K562 (cell line): Measurements from ENCODE around the gene SLC28A1.

Experiments used
- ATF3 ChIP-seq, 2 experiments: fragments of 450-650 bp in 1 of 2; sonication (generic) in 1 of 2; formaldehyde crosslinking in 1 of 2; IDR thresholded peaks in 1 of 2; conservative IDR thresholded peaks in 1 of 2; 2 replicates each; pipeline versions ENCODE4 v1.6.1 to v1.8.1; 2016 to 2023; ENCODE audit warnings: mild to moderate bottlenecking in 2 of 2, moderate library complexity in 2 of 2, inconsistent platforms in 1 of 2, missing genetic modification reagents in 1 of 2
- CTCF ChIP-seq, 3 experiments: IDR thresholded peaks in 2 of 3; conservative IDR thresholded peaks in 1 of 3; 2 replicates each; pipeline ENCODE4 v1.5.1; 2011 to 2012; ENCODE audit warnings: low read length in 3 of 3, mild to moderate bottlenecking in 3 of 3, control low read depth in 2 of 3, improper control_type of control experiment in 1 of 3, inconsistent platforms in 1 of 3, low read depth in 1 of 3, mixed read lengths in 1 of 3, moderate library complexity in 1 of 3; ENCODE audit not compliant: insufficient read depth in 2 of 3
- EGR1 ChIP-seq: fragments of 450-650 bp; conservative IDR thresholded peaks from 2 replicates; pipeline ENCODE4 v1.6.1; 2017; ENCODE audit warnings: mild to moderate bottlenecking
- GABPB1 ChIP-seq: sonication (generic); formaldehyde crosslinking; IDR thresholded peaks from 2 replicates; pipeline ENCODE4 v1.8.0; 2022; ENCODE audit warnings: mild to moderate bottlenecking, missing genetic modification reagents
- GMEB1 ChIP-seq: fragments of 250-450 bp; sonication (Bioruptor Pico); IDR thresholded peaks from 2 replicates; pipeline ENCODE4 v1.4.0; 2020; ENCODE audit warnings: mild to moderate bottlenecking
- LARP7 ChIP-seq: fragments of 450-650 bp; IDR thresholded peaks from 2 replicates; pipeline ENCODE4 v1.6.1; 2016
- MAX ChIP-seq: sonication (generic); formaldehyde crosslinking; IDR thresholded peaks from 2 replicates; pipeline ENCODE4 v1.9.0; 2022; ENCODE audit warnings: mild to moderate bottlenecking, missing genetic modification reagents
- NKRF ChIP-seq: fragments of 450-650 bp; IDR thresholded peaks from 2 replicates; pipeline ENCODE4 v1.6.1; 2016; ENCODE audit warnings: borderline replicate concordance
- PTTG1 ChIP-seq: fragments of 450-650 bp; IDR thresholded peaks from 2 replicates; pipeline ENCODE4 v1.6.1; 2016; ENCODE audit warnings: low read depth, mild to moderate bottlenecking, missing genetic modification characterization, missing compliant biosample characterization
- TCF7 ChIP-seq: sonication (generic); IDR thresholded peaks from 2 replicates; pipeline ENCODE4 v1.6.1; 2016; ENCODE audit warnings: antibody characterized with exemption, borderline replicate concordance
- TEAD1 ChIP-seq, 2 experiments: fragments of 450-650 bp in 1 of 2; sonication (generic) in 1 of 2; formaldehyde crosslinking; IDR thresholded peaks; 2 replicates each; pipeline versions ENCODE4 v1.4.0 to v1.8.0; 2020 to 2022; ENCODE audit warnings: mild to moderate bottlenecking in 2 of 2, missing genetic modification reagents in 1 of 2

GRCh38 chr15:84836844-84837243, 47.6 kb upstream of the SLC28A1 start:
- TF ChIP-seq ATF3 (IDR thresholded peaks at IDR 0.05) (no peak), ATF3 (CRISPR knock-in tag; conservative IDR thresholded peaks at IDR 0.05) (no peak), LARP7 (no peak), EGR1 (no peak), GMEB1 (CRISPR knock-in tag) (no peak), CTCF (IDR thresholded peaks at IDR 0.05 in 2 of 3, conservative IDR thresholded peaks at IDR 0.05 in 1 of 3; ENCODE audit: insufficient read depth in 2 of 3, low read depth in 1 of 3, low read length in 3 of 3) (no peak), PTTG1 (tag) (no peak), TEAD1 (CRISPR knock-in tag; IDR thresholded peaks at IDR 0.05) (no peak), GABPB1 (CRISPR knock-in tag) (no peak), MAX (CRISPR knock-in tag) (no peak), TCF7 (no peak), NKRF (no peak)
